OCI-LY3 (cell line): ENCODE measurements around the gene APOLD1.

Experiments
- CTCF ChIP-seq: fragments of 200-600, 300-600 bp; sonication (generic); IDR thresholded peaks from 2 replicates; pipeline ENCODE4 v1.5.1; 2014; ENCODE audit warnings: antibody characterized with exemption, low read length, low read depth
- EZH2phosphoT487 ChIP-seq: fragments of 200-600 bp; shearing (Covaris generic); IDR thresholded peaks from 2 replicates; pipeline ENCODE4 v1.6.1; 2018; ENCODE audit warnings: antibody characterized with exemption, mixed run types, low read depth

GRCh38 chr12:12823811-12824210 is 38.4 kb downstream of the APOLD1 start:
- TF ChIP-seq CTCF = no peak
- no peak for TF ChIP-seq EZH2phosphoT487
